MM.1S (cell line): ENCODE data around the gene CD46.

ENCODE experiments used
- EZH2 ChIP-seq: fragments of 300-600 bp; sonication (generic); optimal IDR thresholded peaks from 2 replicates; pipeline ENCODE3; 2017; ENCODE audit warnings: low read depth, mild to moderate bottlenecking, antibody characterized with exemption, low read length, mixed read lengths
- TF ChIP-seq, protein P1 (sequence below): fragments of 300-600 bp; sonication (generic); IDR thresholded peaks from 2 replicates; pipeline ENCODE4 v1.5.1; 2016; ENCODE audit warnings: antibody characterized with exemption, low read length, mixed read lengths

DNA sequence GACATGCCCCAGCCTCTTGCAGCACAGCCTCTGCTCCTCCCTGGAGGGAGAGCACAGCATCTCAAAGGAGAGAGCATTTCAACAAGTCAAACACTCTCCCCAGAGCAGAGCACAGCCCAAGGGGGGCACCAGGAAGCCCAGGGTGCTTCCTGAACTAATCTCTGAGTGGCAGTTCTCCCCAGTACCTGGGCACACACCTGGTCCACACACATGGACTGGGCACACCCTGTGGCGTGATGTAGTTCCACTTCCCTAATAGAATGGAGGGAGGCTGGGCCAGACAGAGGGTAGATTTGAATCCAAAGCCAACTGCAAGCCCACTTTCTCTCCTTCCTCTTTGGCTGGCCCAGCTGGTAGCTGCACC is 55.5 kb downstream of the CD46 start:
- no peak for TF ChIP-seq EZH2
- TF ChIP-seq, protein P1, sequence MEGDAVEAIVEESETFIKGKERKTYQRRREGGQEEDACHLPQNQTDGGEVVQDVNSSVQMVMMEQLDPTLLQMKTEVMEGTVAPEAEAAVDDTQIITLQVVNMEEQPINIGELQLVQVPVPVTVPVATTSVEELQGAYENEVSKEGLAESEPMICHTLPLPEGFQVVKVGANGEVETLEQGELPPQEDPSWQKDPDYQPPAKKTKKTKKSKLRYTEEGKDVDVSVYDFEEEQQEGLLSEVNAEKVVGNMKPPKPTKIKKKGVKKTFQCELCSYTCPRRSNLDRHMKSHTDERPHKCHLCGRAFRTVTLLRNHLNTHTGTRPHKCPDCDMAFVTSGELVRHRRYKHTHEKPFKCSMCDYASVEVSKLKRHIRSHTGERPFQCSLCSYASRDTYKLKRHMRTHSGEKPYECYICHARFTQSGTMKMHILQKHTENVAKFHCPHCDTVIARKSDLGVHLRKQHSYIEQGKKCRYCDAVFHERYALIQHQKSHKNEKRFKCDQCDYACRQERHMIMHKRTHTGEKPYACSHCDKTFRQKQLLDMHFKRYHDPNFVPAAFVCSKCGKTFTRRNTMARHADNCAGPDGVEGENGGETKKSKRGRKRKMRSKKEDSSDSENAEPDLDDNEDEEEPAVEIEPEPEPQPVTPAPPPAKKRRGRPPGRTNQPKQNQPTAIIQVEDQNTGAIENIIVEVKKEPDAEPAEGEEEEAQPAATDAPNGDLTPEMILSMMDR = no peak
